Kidney epithelial cell (primary cell): ENCODE measurements around the gene PLBD1. TPM values are rescaled to one million over a fixed set of nuclear protein-coding genes. Genes with fewer than 3 reads are reported as not detected.

ENCODE experiments used
- DNase-seq: peaks from one replicate; pipeline ENCODE4 v3.0.0-alpha.2; 2010; ENCODE audit warnings: low read depth
- H3K27me3 ChIP-seq: 2 replicates; pipeline ENCODE4 v1.6.0; 2011; ENCODE audit warnings: low read length; ENCODE audit not compliant: control insufficient read depth, insufficient read depth
- H3K36me3 ChIP-seq: 2 replicates; pipeline ENCODE4 v1.5.1; 2011; ENCODE audit warnings: low read length; ENCODE audit not compliant: control insufficient read depth, insufficient read depth
- H3K4me3 ChIP-seq: 2 replicates; pipeline ENCODE4 v1.5.1; 2011; ENCODE audit warnings: low read depth, mild to moderate bottlenecking, control low read depth, low read length
- CTCF ChIP-seq: IDR thresholded peaks from 2 replicates; pipeline ENCODE4 v1.5.1; 2011; ENCODE audit warnings: mild to moderate bottlenecking, moderate library complexity, low read length, control low read depth, inconsistent platforms; ENCODE audit not compliant: insufficient read depth, poor library complexity, severe bottlenecking
- total RNA-seq: library from RNA; depleted of rRNA; stranded (reverse); fragments of >200 nt; gene quantifications from 2 replicates; pipeline ENCODE4 v1.2.3, GENCODE V29; 2015

PLBD1 gene
- total RNA-seq, 1 donor from 2014 or later: 6.6 TPM

- Histone ChIP-seq H3K27me3 (no peaks in the 10 kb centered on the region), H3K36me3 (no peaks in the 10 kb centered on the region), H3K4me3 (no peak overlapping the region)
- no peak for DNase-seq
- TF ChIP-seq CTCF: no peak
Observed at GRCh38 chr12:14573118-14573517, 5.4 kb upstream of the PLBD1 start.

GRCh38 chr12:14572401-14572800 lies 4.7 kb upstream of the PLBD1 start:
- H3K4me3 ChIP-seq: no peak overlapping the region
- H3K27me3 ChIP-seq: no peaks in the 10 kb centered on the region
- TF ChIP-seq CTCF: no peak
- no peak for DNase-seq
- H3K36me3 ChIP-seq: no peaks in the 10 kb centered on the region

- Histone ChIP-seq H3K36me3 (no peaks in the 10 kb centered on the region), H3K4me3 (no peak overlapping the region), H3K27me3 (no peaks in the 10 kb centered on the region)
- no peak for DNase-seq
- no peak for TF ChIP-seq CTCF
Observed at GRCh38 chr12:14571779-14572178, 4.1 kb upstream of the PLBD1 start.

- DNase-seq: no peak
- H3K27me3 ChIP-seq: no peaks in the 10 kb centered on the region
- no peak for TF ChIP-seq CTCF
Observed at GRCh38 chr12:14570231-14570630, 2.5 kb upstream of the PLBD1 start.

GRCh38 chr12:14564336-14564959 lies 3.2 kb downstream of the PLBD1 start:
- TF ChIP-seq CTCF: no peak
- no peak overlapping the region for H3K4me3 ChIP-seq
- no peaks in the 10 kb centered on the region for H3K27me3 ChIP-seq
- DNase-seq: no peak
- no peaks in the 10 kb centered on the region for H3K36me3 ChIP-seq

More at GRCh38 chr12:14570231-14570630, 2.5 kb upstream of the PLBD1 start:
- H3K4me3 ChIP-seq: no peak overlapping the region
- no peaks in the 10 kb centered on the region for H3K36me3 ChIP-seq

DNA sequence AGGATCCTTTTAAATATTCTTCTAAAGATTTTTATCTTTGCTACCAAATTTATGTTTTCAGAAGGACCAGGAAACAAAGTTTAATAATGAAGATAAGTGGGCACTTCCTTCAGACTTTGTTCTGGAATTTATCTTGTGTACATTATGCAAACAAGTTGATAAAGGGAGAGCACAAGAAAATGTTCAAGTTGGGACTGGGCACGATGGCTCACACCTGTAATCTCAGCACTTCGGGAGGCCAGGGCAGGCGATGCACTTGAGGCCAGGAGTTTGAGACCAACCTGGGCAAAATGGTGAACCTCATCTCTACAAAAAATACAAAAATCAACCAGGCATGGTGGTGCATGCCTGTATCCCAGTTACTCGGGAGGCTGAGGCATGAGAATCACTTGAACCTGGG lies 4.6 kb downstream of the PLBD1 start:
- no peak for DNase-seq
- no peaks in the 10 kb centered on the region for H3K36me3 ChIP-seq
- H3K27me3 ChIP-seq: no peaks in the 10 kb centered on the region
- no peak for TF ChIP-seq CTCF
- H3K4me3 ChIP-seq: no peak overlapping the region
